AG09309 (cell line): Measurements from ENCODE around the gene LRCH1.

ENCODE experiments used
- DNase-seq: peaks from one replicate; pipeline ENCODE4 v3.0.0-alpha.2; 2010; ENCODE audit warnings: low read depth
- H3K4me3 ChIP-seq: 2 replicates; pipeline ENCODE4 v1.5.1; 2011; ENCODE audit warnings: mild to moderate bottlenecking, low read depth, low read length, moderate library complexity; ENCODE audit not compliant: control insufficient read depth
- CTCF ChIP-seq: IDR thresholded peaks from 2 replicates; pipeline ENCODE4 v1.5.1; 2011; ENCODE audit warnings: mild to moderate bottlenecking, low read depth, low read length, inconsistent platforms; ENCODE audit not compliant: insufficient read depth, control insufficient read depth; ENCODE audit errors: missing control alignments

The LRCH1 gene

GRCh38 chr13:46553521-46553885, 533 bp downstream of the LRCH1 start:
- peak overlapping the region; percentile 89 for H3K4me3 ChIP-seq
- no peak for DNase-seq
- no peak for TF ChIP-seq CTCF

- H3K4me3 ChIP-seq, result peak overlapping the region; percentile 89
- no peak for DNase-seq
- peak; percentile 12 for TF ChIP-seq CTCF
These were observed 1.2 kb downstream of the LRCH1 start for GRCh38 chr13:46553886-46554858.

GRCh38 chr13:46554951-46555350, 2.0 kb downstream of the LRCH1 start:
- no peak for TF ChIP-seq CTCF
- no peak for DNase-seq
- H3K4me3 ChIP-seq, result peak overlapping the region; percentile 89

- TF ChIP-seq CTCF, result no peak
- no peak for DNase-seq
- no peak overlapping the region for H3K4me3 ChIP-seq
These were observed 2.9 kb downstream of the LRCH1 start for GRCh38 chr13:46555722-46556417.

- no peak overlapping the region for H3K4me3 ChIP-seq
- TF ChIP-seq CTCF, result no peak
- no peak for DNase-seq
These were observed 3.4 kb downstream of the LRCH1 start for GRCh38 chr13:46556418-46556779.

- H3K4me3 ChIP-seq, result no peak overlapping the region
- no peak for TF ChIP-seq CTCF
- DNase-seq, result no peak
These were observed 6.4 kb downstream of the LRCH1 start for GRCh38 chr13:46559272-46559805.
